HFFc6 (cell line): ENCODE data around the gene FBXO34. TPM values are rescaled to one million over a fixed set of nuclear protein-coding genes. Genes with fewer than 3 reads are reported as not detected.

Source experiments
- DNase-seq: peaks from one replicate; pipeline ENCODE4 v3.0.0-alpha.2; 2018
- H3K27ac Mint-ChIP-seq: 2 replicates; pipeline ENCODE4 v1.8.0; 2020; ENCODE audit warnings: mild to moderate bottlenecking, mixed read lengths
- H3K27me3 Mint-ChIP-seq: 2 replicates; pipeline ENCODE4 v1.8.0; 2021; ENCODE audit warnings: mild to moderate bottlenecking, moderate library complexity, mixed read lengths; ENCODE audit not compliant: insufficient read depth
- H3K36me3 Mint-ChIP-seq: 2 replicates; pipeline ENCODE4 v1.8.0; 2021; ENCODE audit warnings: low read depth, mixed read lengths
- H3K4me1 Mint-ChIP-seq: 2 replicates; pipeline ENCODE4 v1.8.0; 2020; ENCODE audit warnings: low read depth, mixed read lengths
- H3K4me3 Mint-ChIP-seq: 2 replicates; pipeline ENCODE4 v1.8.0; 2020; ENCODE audit warnings: mild to moderate bottlenecking, moderate library complexity, mixed read lengths
- H3K9me3 Mint-ChIP-seq: 2 replicates; pipeline ENCODE4 v1.8.0; 2020; ENCODE audit warnings: mild to moderate bottlenecking, mixed read lengths
- total RNA-seq, 6 experiments: library from RNA; stranded (reverse); fragmentation: NEBNext Ultra II Directional; extraction: Animal tissue kit (Norgen Biotek cat#: 25700); gene quantifications; 2 replicates in 1 of 6; 3 replicates in 5 of 6; pipeline ENCODE4 v1.2.3, GENCODE V29; 2021
- TF ChIP-seq, protein P1 (sequence below): fragments of 200-600 bp; sonication (generic); IDR thresholded peaks from 2 replicates; pipeline ENCODE4 v1.5.0; 2021; ENCODE audit warnings: antibody characterized with exemption, mild to moderate bottlenecking

Gene FBXO34
- total RNA-seq, 6 experiments from 2014 or later, result 10.3 to 13.5 (median 11.7) TPM

GRCh38 chr14:55316564-55316963, 45.3 kb downstream of the FBXO34 start:
- Mint-ChIP-seq H3K4me3 (no peak overlapping the region), H3K27me3 (no peaks in the 10 kb centered on the region), H3K27ac (no peak overlapping the region), H3K9me3 (peaks cover 18% of the 10 kb centered on the region), H3K4me1 (no peaks in the 10 kb centered on the region), H3K36me3 (peaks cover 26% of the 10 kb centered on the region)
- DNase-seq, result no peak
- TF ChIP-seq, protein P1, sequence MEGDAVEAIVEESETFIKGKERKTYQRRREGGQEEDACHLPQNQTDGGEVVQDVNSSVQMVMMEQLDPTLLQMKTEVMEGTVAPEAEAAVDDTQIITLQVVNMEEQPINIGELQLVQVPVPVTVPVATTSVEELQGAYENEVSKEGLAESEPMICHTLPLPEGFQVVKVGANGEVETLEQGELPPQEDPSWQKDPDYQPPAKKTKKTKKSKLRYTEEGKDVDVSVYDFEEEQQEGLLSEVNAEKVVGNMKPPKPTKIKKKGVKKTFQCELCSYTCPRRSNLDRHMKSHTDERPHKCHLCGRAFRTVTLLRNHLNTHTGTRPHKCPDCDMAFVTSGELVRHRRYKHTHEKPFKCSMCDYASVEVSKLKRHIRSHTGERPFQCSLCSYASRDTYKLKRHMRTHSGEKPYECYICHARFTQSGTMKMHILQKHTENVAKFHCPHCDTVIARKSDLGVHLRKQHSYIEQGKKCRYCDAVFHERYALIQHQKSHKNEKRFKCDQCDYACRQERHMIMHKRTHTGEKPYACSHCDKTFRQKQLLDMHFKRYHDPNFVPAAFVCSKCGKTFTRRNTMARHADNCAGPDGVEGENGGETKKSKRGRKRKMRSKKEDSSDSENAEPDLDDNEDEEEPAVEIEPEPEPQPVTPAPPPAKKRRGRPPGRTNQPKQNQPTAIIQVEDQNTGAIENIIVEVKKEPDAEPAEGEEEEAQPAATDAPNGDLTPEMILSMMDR, result no peak

GRCh38 chr14:55317542-55318306, 46.5 kb downstream of the FBXO34 start:
- peaks cover 18% of the 10 kb centered on the region for H3K36me3 Mint-ChIP-seq
- H3K4me1 Mint-ChIP-seq, result no peaks in the 10 kb centered on the region
- H3K27ac Mint-ChIP-seq, result no peak overlapping the region
- DNase-seq, result no peak
- H3K27me3 Mint-ChIP-seq, result no peaks in the 10 kb centered on the region
- TF ChIP-seq, protein P1, result no peak
- no peak overlapping the region for H3K4me3 Mint-ChIP-seq
- H3K9me3 Mint-ChIP-seq, result peaks cover 10% of the 10 kb centered on the region

DNA sequence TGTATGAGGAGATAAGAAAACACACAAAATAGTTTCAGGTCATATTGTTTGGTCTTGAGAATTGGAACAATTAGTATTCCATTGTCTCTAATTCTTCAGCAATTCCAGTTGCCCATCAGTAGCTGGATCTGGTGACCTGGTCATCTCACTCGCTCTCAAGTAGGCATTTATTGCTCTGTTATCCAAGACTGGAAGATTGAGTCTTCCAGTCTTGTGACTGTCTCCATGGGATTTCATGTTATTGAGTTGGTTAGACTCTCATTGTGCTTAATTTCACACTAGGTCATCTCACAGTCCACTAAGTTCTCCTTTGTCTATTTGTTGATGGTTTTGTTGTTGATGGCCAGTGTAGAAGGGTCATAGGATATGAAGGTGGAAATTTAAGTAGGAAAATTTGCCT, 47.5 kb downstream of the FBXO34 start:
- H3K4me3 Mint-ChIP-seq, result no peak overlapping the region

DNA sequence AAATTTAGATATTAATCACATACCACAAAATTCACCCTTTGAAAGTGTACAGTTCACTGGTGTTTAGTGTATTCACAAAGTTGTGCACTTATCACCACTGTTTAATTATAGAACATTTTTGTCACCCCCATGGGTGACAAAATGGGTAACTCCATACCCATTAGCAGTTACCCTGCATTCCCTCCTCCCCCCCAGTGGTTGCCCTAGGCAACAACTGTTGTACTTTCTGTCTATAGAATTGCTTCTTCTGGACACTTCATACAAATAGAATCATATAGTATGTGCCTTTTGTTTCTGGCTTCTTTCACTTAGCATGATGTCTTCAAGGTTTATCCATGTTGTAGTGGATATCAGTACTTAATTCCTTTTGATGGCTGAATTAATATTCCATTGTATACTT, 52.7 kb downstream of the FBXO34 start:
- TF ChIP-seq, protein P1, result no peak
- no peaks in the 10 kb centered on the region for H3K36me3 Mint-ChIP-seq
- no peaks in the 10 kb centered on the region for H3K27me3 Mint-ChIP-seq
- no peak overlapping the region for H3K4me3 Mint-ChIP-seq
- peaks cover 10% of the 10 kb centered on the region for H3K4me1 Mint-ChIP-seq
- no peak for DNase-seq
- H3K27ac Mint-ChIP-seq, result no peak overlapping the region
- no peaks in the 10 kb centered on the region for H3K9me3 Mint-ChIP-seq

More for the DNA sequence above, 47.5 kb downstream of the FBXO34 start:
- TF ChIP-seq, protein P1, result no peak
- H3K27ac Mint-ChIP-seq, result no peak overlapping the region
- H3K9me3 Mint-ChIP-seq, result peaks cover under 1% of the 10 kb centered on the region; the same call in 1 of the 2 replicates
- DNase-seq, result no peak
- H3K27me3 Mint-ChIP-seq, result no peaks in the 10 kb centered on the region
- H3K4me1 Mint-ChIP-seq, result no peaks in the 10 kb centered on the region
- H3K36me3 Mint-ChIP-seq, result peaks cover 8% of the 10 kb centered on the region

DNA sequence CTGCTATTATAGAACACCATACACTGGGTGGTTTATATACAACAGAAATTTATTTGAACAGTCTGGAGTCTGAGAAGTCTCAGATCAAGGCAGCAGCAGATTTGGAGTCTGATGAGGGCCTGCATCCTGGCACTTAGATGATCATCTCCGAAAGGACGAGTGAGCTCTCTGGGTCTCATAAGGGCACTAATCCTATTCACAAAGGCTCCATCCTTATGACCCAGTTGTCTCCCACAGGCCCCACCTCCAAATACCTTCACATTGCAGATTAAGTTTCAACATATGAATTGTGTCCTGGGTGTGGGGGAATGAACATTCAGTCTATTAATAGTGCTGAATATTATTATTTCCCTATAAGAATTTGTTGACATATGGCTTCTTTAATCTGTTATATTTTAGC, 53.6 kb downstream of the FBXO34 start:
- H3K36me3 Mint-ChIP-seq, result no peaks in the 10 kb centered on the region
- TF ChIP-seq, protein P1, result no peak
- no peaks in the 10 kb centered on the region for H3K9me3 Mint-ChIP-seq
- no peak for DNase-seq
- no peak overlapping the region for H3K27ac Mint-ChIP-seq
- no peaks in the 10 kb centered on the region for H3K27me3 Mint-ChIP-seq
- peaks cover 19% of the 10 kb centered on the region for H3K4me1 Mint-ChIP-seq
- no peak overlapping the region for H3K4me3 Mint-ChIP-seq
